Smooth muscle cell (in vitro differentiated cells): ENCODE measurements around the gene ANKRD12. TPM values are rescaled to one million over a fixed set of nuclear protein-coding genes. Genes with fewer than 3 reads are reported as not detected.

Source experiments
- DNase-seq: peaks from one replicate; lab custom pipeline; 2025; ENCODE audit not compliant: unreplicated experiment; lab: John Stamatoyannopoulos, UW
- H2AFZ ChIP-seq: fragments of 200-600 bp; sonication (generic); 2 replicates; pipeline ENCODE4 v1.6.0; 2016; ENCODE audit warnings: antibody characterized with exemption, low read depth, mild to moderate bottlenecking
- H3F3A ChIP-seq: fragments of 200-600 bp; sonication (generic); 2 replicates; pipeline ENCODE4 v1.6.0; 2017; ENCODE audit warnings: antibody characterized with exemption, low read depth
- H3K27ac ChIP-seq: fragments of 200-600 bp; sonication (generic); 2 replicates; pipeline ENCODE4 v1.5.1; 2016; ENCODE audit warnings: low read depth, mild to moderate bottlenecking
- H3K27me3 ChIP-seq: fragments of 200-600 bp; sonication (generic); 2 replicates; pipeline ENCODE4 v1.6.1; 2016; ENCODE audit warnings: low read depth, mild to moderate bottlenecking
- H3K36me3 ChIP-seq: fragments of 200-600 bp; sonication (generic); 2 replicates; pipeline ENCODE4 v1.5.1; 2016; ENCODE audit warnings: low read depth
- H3K4me1 ChIP-seq: fragments of 200-600 bp; sonication (generic); 2 replicates; pipeline ENCODE4 v1.5.1; 2016; ENCODE audit warnings: low read depth
- H3K4me2 ChIP-seq: fragments of 200-600 bp; sonication (generic); 2 replicates; pipeline ENCODE4 v1.6.0; 2016; ENCODE audit warnings: mild to moderate bottlenecking
- H3K4me3 ChIP-seq: fragments of 200-600 bp; sonication (generic); 2 replicates; pipeline ENCODE4 v1.5.1; 2016; ENCODE audit warnings: mild to moderate bottlenecking
- H3K79me2 ChIP-seq: fragments of 200-600 bp; sonication (generic); 2 replicates; pipeline ENCODE4 v1.6.0; 2016; ENCODE audit warnings: low read depth, mild to moderate bottlenecking
- H3K9ac ChIP-seq: fragments of 200-600 bp; sonication (generic); 2 replicates; pipeline ENCODE4 v1.6.0; 2016; ENCODE audit warnings: low read depth
- H3K9me3 ChIP-seq: fragments of 200-600 bp; sonication (generic); replicated peaks from 2 replicates; pipeline ENCODE4 v1.5.1; 2016; ENCODE audit warnings: low read depth
- H4K20me1 ChIP-seq: fragments of 200-600 bp; sonication (generic); 2 replicates; pipeline ENCODE4 v1.6.0; 2016; ENCODE audit warnings: low read depth
- WGBS: methylation state at CpG from one replicate; pipeline ENCODE4 v1.1.7; 2016; ENCODE audit warnings: low lambda C conversion rate; 5-methylcytosine and 5-hydroxymethylcytosine counted together
- polyA plus RNA-seq: library from polyadenylated mRNA; unstranded; fragments of >200 nt; fragmentation: Nextera tagmentation; extraction: Ambion mirVana; gene quantifications from 2 replicates; pipeline ENCODE4 v1.2.1, GENCODE V29; 2016
- total RNA-seq: library from RNA; depleted of rRNA; stranded (reverse); fragments of >200 nt; gene quantifications from 2 replicates; pipeline ENCODE4 v1.2.3, GENCODE V29; 2014
- TF ChIP-seq, protein P1 (sequence below): fragments of 200-600 bp; sonication (generic); IDR thresholded peaks from 2 replicates; pipeline ENCODE4 v1.5.1; 2017; ENCODE audit warnings: borderline replicate concordance, mild to moderate bottlenecking, antibody characterized with exemption; ENCODE audit not compliant: insufficient read depth, poor library complexity, severe bottlenecking

ANKRD12 gene
- total and polyA plus RNA-seq, 2 experiments from 2014 or later, result 28.8 to 43.7 TPM

DNA sequence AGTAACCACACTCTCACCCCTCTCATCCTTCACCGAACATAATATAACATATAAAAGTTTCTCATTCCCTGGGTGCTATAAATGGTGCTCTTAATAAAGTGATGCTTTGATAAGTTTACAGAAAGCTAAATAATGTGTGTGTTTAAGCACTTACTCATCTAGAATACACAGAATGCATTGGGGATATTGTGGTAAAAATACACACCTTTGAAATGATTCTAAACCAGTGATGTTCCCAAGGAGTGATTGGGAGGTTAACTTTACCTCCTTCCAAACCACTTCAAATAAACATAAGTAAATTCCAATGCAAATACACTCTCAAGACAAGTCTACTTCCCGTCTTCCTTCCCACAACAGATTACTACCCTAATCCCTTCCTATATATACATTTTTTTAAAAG is 112.7 kb downstream of the ANKRD12 start:
- no peak overlapping the region for H3K9ac ChIP-seq
- H2AFZ ChIP-seq, result no peak overlapping the region
- no peak overlapping the region for H3K4me2 ChIP-seq
- no peak overlapping the region for H3K4me3 ChIP-seq
- 39% methylated on average over 2 of the region's 2 CpGs for WGBS
- TF ChIP-seq, protein P1, sequence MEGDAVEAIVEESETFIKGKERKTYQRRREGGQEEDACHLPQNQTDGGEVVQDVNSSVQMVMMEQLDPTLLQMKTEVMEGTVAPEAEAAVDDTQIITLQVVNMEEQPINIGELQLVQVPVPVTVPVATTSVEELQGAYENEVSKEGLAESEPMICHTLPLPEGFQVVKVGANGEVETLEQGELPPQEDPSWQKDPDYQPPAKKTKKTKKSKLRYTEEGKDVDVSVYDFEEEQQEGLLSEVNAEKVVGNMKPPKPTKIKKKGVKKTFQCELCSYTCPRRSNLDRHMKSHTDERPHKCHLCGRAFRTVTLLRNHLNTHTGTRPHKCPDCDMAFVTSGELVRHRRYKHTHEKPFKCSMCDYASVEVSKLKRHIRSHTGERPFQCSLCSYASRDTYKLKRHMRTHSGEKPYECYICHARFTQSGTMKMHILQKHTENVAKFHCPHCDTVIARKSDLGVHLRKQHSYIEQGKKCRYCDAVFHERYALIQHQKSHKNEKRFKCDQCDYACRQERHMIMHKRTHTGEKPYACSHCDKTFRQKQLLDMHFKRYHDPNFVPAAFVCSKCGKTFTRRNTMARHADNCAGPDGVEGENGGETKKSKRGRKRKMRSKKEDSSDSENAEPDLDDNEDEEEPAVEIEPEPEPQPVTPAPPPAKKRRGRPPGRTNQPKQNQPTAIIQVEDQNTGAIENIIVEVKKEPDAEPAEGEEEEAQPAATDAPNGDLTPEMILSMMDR, result no peak
- no peak overlapping the region for H3K27ac ChIP-seq
- DNase-seq, result no peak
- H3K4me1 ChIP-seq, result no peaks in the 10 kb centered on the region
- peaks cover 10% of the 10 kb centered on the region for H3K36me3 ChIP-seq
- H3F3A ChIP-seq, result no peaks in the 10 kb centered on the region
- no peaks in the 10 kb centered on the region for H4K20me1 ChIP-seq
- no peaks in the 10 kb centered on the region for H3K27me3 ChIP-seq
- H3K9me3 ChIP-seq, result no peaks in the 10 kb centered on the region
- H3K79me2 ChIP-seq, result no peaks in the 10 kb centered on the region

DNA sequence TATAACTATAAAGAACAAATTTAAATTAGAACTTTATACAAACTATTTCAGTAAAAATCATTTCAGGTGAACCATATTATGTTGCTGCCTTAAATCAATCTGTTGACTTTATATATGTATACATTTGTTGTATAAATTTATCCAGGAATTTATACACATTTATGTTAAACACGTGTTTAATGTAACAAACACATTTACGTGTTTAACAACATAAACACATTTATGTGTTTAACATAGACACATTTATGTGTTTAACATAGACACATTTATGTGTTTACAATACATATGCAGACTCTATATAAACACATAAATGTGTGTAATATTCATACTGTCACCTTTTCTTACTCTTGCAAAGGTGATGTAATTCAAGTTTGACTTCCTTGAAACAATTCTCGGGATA is 122.6 kb downstream of the ANKRD12 start:
- TF ChIP-seq, protein P1, result no peak
- Histone ChIP-seq H3K4me2 (no peak overlapping the region), H2AFZ (no peak overlapping the region), H3K4me1 (peaks cover 3% of the 10 kb centered on the region), H4K20me1 (no peaks in the 10 kb centered on the region), H3F3A (no peaks in the 10 kb centered on the region), H3K27me3 (no peaks in the 10 kb centered on the region), H3K9ac (no peak overlapping the region), H3K36me3 (peaks cover 4% of the 10 kb centered on the region), H3K4me3 (no peak overlapping the region), H3K9me3 (peaks cover 4% of the 10 kb centered on the region), H3K27ac (no peak overlapping the region), H3K79me2 (no peaks in the 10 kb centered on the region)
- 100% methylated on average over 3 of the region's 3 CpGs for WGBS
- no peak for DNase-seq

GRCh38 chr18:9260388-9261380 is 124.1 kb downstream of the ANKRD12 start:
- no peaks in the 10 kb centered on the region for H4K20me1 ChIP-seq
- H3K27ac ChIP-seq, result no peak overlapping the region
- H3K4me3 ChIP-seq, result no peak overlapping the region
- no peaks in the 10 kb centered on the region for H3K27me3 ChIP-seq
- no peak overlapping the region for H3K9ac ChIP-seq
- H3F3A ChIP-seq, result no peaks in the 10 kb centered on the region
- 81% methylated on average over 4 of the region's 4 CpGs for WGBS
- H3K36me3 ChIP-seq, result no peaks in the 10 kb centered on the region
- peaks cover 4% of the 10 kb centered on the region for H3K9me3 ChIP-seq
- no peak overlapping the region for H3K4me2 ChIP-seq
- no peaks in the 10 kb centered on the region for H3K79me2 ChIP-seq
- H3K4me1 ChIP-seq, result peaks cover 3% of the 10 kb centered on the region
- TF ChIP-seq, protein P1, result no peak
- no peak for DNase-seq
- H2AFZ ChIP-seq, result no peak overlapping the region
